BJ (cell line): ENCODE data around the gene MSTO1. TPM values are rescaled to one million over a fixed set of nuclear protein-coding genes. Genes with fewer than 3 reads are reported as not detected.

Experiments used
- polyA plus RNA-seq: library from polyadenylated mRNA; depleted of rRNA; stranded (reverse); fragments of >200 nt; gene quantifications from 2 replicates; pipeline ENCODE4 v1.2.3, GENCODE V29; 2011; rRNA removed
- small RNA-seq: library from RNA; depleted of rRNA; stranded (forward); fragments of <200 nt; gene quantifications from one replicate; pipeline ENCODE3, GENCODE V24; 2012; ENCODE audit warnings: low replicate concordance, low read depth; ENCODE audit not compliant: insufficient read length

MSTO1 gene
- polyA plus RNA-seq, 1 experiment: 28.6 TPM

Small RNA genes lying within 50 kb of the gene (small RNA-seq; reads per million reads assigned to genes)
- gene AL353807.4: not detected

Other genes with a start within 250 kb of the MSTO1 start
- gene ASH1L, start 47.4 kb upstream of the MSTO1 start, polyA plus RNA-seq: 20.9 and 22.2 TPM in 2 replicates
- 57.7 and 57.9 TPM in 2 replicates for gene YY1AP1, start 78.6 kb downstream of the MSTO1 start, polyA plus RNA-seq
- gene DAP3, start 78.9 kb downstream of the MSTO1 start, polyA plus RNA-seq: 131 and 142 TPM in 2 replicates
- gene GON4L, start 247.0 kb downstream of the MSTO1 start, polyA plus RNA-seq: 17.9 and 18.3 TPM in 2 replicates
- gene SYT11, start 249.3 kb downstream of the MSTO1 start, polyA plus RNA-seq: 36.0 and 36.6 TPM in 2 replicates